VCaP (cell line): ENCODE results near the gene EPHB1.

Experiments used
- H3K27ac ChIP-seq: fragments of 450-650 bp; 2 replicates; pipeline ENCODE4 v1.5.1; 2017
- CTCF ChIP-seq: fragments of 450-650 bp; conservative IDR thresholded peaks from 2 replicates; pipeline ENCODE4 v1.5.1; 2017; ENCODE audit warnings: mild to moderate bottlenecking, moderate library complexity

EPHB1 gene

GRCh38 chr3:135237371-135238143, 442.5 kb downstream of the EPHB1 start:
- no peak overlapping the region for H3K27ac ChIP-seq
- TF ChIP-seq CTCF: no peak

- H3K27ac ChIP-seq: no peak overlapping the region
- no peak for TF ChIP-seq CTCF
These were observed 443.3 kb downstream of the EPHB1 start for GRCh38 chr3:135238236-135238830.

- H3K27ac ChIP-seq: no peak overlapping the region
- TF ChIP-seq CTCF: no peak
These were observed 444.0 kb downstream of the EPHB1 start for GRCh38 chr3:135238871-135239614.

GRCh38 chr3:135239615-135239884, 444.5 kb downstream of the EPHB1 start:
- no peak overlapping the region for H3K27ac ChIP-seq
- no peak for TF ChIP-seq CTCF

GRCh38 chr3:135240426-135240825, 445.4 kb downstream of the EPHB1 start:
- no peak overlapping the region for H3K27ac ChIP-seq
- no peak for TF ChIP-seq CTCF

- TF ChIP-seq CTCF: no peak
- no peak overlapping the region for H3K27ac ChIP-seq
These were observed 447.2 kb downstream of the EPHB1 start for GRCh38 chr3:135242285-135242684.

GRCh38 chr3:135243616-135244015, 448.6 kb downstream of the EPHB1 start:
- H3K27ac ChIP-seq: no peak overlapping the region
- no peak for TF ChIP-seq CTCF
